GM18858 (cell line): ENCODE data around the gene ACVR1.
"Not testable (repeated sequence)": the region's sequence is repeated elsewhere in the genome, so short reads cannot be mapped to it uniquely, and the experiment has no call there.

Experiments
- ATAC-seq: cut with Tn5 transposase; IDR thresholded peaks from one replicate; pipeline ENCODE4 v1.9.1; 2021; ENCODE audit not compliant: unreplicated experiment

ACVR1 gene

GRCh38 chr2:157894694-157895435 is 18.7 kb upstream of the ACVR1 start:
- ATAC-seq, result no peak

- ATAC-seq, result no peak
These were observed 17.5 kb upstream of the ACVR1 start for GRCh38 chr2:157893611-157894010.

GRCh38 chr2:157891643-157892041 is 15.5 kb upstream of the ACVR1 start:
- no peak for ATAC-seq

- no peak for ATAC-seq
These were observed 15.0 kb upstream of the ACVR1 start for GRCh38 chr2:157890969-157891642.

- no peak for ATAC-seq
These were observed 11.8 kb upstream of the ACVR1 start for GRCh38 chr2:157887946-157888345.

GRCh38 chr2:157884533-157884932 is 8.4 kb upstream of the ACVR1 start:
- not testable (repeated sequence) for ATAC-seq

- ATAC-seq, result no peak
These were observed 4.8 kb upstream of the ACVR1 start for GRCh38 chr2:157880927-157881326.

GRCh38 chr2:157877761-157878400 is 1.8 kb upstream of the ACVR1 start:
- ATAC-seq, result no peak

- no peak for ATAC-seq
These were observed 632 bp upstream of the ACVR1 start for GRCh38 chr2:157876786-157877138.

GRCh38 chr2:157875641-157876065 is 477 bp downstream of the ACVR1 start:
- peak; percentile 14 for ATAC-seq

GRCh38 chr2:157874997-157875640 is 1.0 kb downstream of the ACVR1 start:
- ATAC-seq, result no peak

GRCh38 chr2:157874348-157874747 is 1.8 kb downstream of the ACVR1 start:
- no peak for ATAC-seq

- no peak for ATAC-seq
These were observed 3.3 kb downstream of the ACVR1 start for GRCh38 chr2:157872791-157873190.

- ATAC-seq, result no peak
These were observed 4.7 kb downstream of the ACVR1 start for GRCh38 chr2:157871415-157871814.

GRCh38 chr2:157868993-157869392 is 7.1 kb downstream of the ACVR1 start:
- ATAC-seq, result no peak

- ATAC-seq, result no peak
These were observed 8.4 kb downstream of the ACVR1 start for GRCh38 chr2:157867703-157868102.

- ATAC-seq, result no peak
These were observed 9.2 kb downstream of the ACVR1 start for GRCh38 chr2:157866666-157867642.

GRCh38 chr2:157866202-157866601 is 9.9 kb downstream of the ACVR1 start:
- no peak for ATAC-seq

- ATAC-seq, result no peak
These were observed 11.2 kb downstream of the ACVR1 start for GRCh38 chr2:157864857-157865430.

GRCh38 chr2:157858846-157859245 is 17.3 kb downstream of the ACVR1 start:
- ATAC-seq, result no peak
